IMR-90 (cell line): ENCODE results near the gene IFNAR2. TPM values are rescaled to one million over a fixed set of nuclear protein-coding genes. Genes with fewer than 3 reads are reported as not detected.

Experiments used
- ATAC-seq: fragments of 200-7000 bp; cut with Tn5 transposase; 2 replicates; pipeline ENCODE4 v1.9.1; 2020; ENCODE audit warnings: low read depth, mild to moderate bottlenecking, moderate library complexity
- BruUV-seq: library from RNA; stranded (reverse); fragments of 400-500 nt; replicated peaks from 2 replicates; lab custom pipeline; 2021; lab: Mats Ljungman, UMichigan
- CTCF ChIA-PET: fragments of 300-600 bp; formaldehyde crosslinking; extraction: SDS; loops from one replicate; lab custom pipeline; 2021; ENCODE audit warnings: antibody characterized with exemption; lab: Yijun Ruan, JAX
- POLR2A ChIA-PET: fragments of 300-600 bp; sonication (Branson Sonifier 250); formaldehyde crosslinking; loops from one replicate; lab custom pipeline; 2022; ENCODE audit warnings: antibody characterized with exemption; ENCODE audit not compliant: unreplicated experiment; lab: Charles Lee
- DNase-seq: peaks from one replicate; pipeline ENCODE4 v3.0.0; 2013
- H2AFZ ChIP-seq: replicated peaks from 2 replicates; pipeline ENCODE3; 2013; ENCODE audit warnings: low read length, mild to moderate bottlenecking; ENCODE audit not compliant: poor library complexity
- H2AK5ac ChIP-seq: 2 replicates; pipeline ENCODE4 v1.6.1; 2013; ENCODE audit warnings: low read depth, low read length, inconsistent platforms
- H2AK9ac ChIP-seq: replicated peaks from 2 replicates; pipeline ENCODE3; 2013; ENCODE audit warnings: mild to moderate bottlenecking, low read depth, low read length, moderate library complexity; ENCODE audit not compliant: poor library complexity
- H2BK120ac ChIP-seq: 2 replicates; pipeline ENCODE4 v1.6.1; 2013; ENCODE audit warnings: low read depth, low read length, inconsistent platforms
- H2BK15ac ChIP-seq: 3 replicates; pipeline ENCODE4 v1.6.1; 2013; ENCODE audit warnings: low read depth, low read length, inconsistent platforms
- H2BK20ac ChIP-seq: 2 replicates; pipeline ENCODE4 v1.6.1; 2013; ENCODE audit warnings: low read depth, mild to moderate bottlenecking, inconsistent platforms, low read length, moderate library complexity
- H2BK5ac ChIP-seq: 2 replicates; pipeline ENCODE4 v1.6.1; 2013; ENCODE audit warnings: mild to moderate bottlenecking, low read depth, low read length, inconsistent platforms; ENCODE audit not compliant: poor library complexity, severe bottlenecking
- H3K14ac ChIP-seq: replicated peaks from 2 replicates; pipeline ENCODE4 v1.6.1; 2013; ENCODE audit warnings: low read depth, low read length, inconsistent platforms
- H3K18ac ChIP-seq: 2 replicates; pipeline ENCODE4 v1.6.1; 2013; ENCODE audit warnings: low read depth, low read length, control low read depth
- H3K23ac ChIP-seq: 2 replicates; pipeline ENCODE4 v1.6.1; 2013; ENCODE audit warnings: low read depth, low read length, inconsistent platforms
- H3K27ac ChIP-seq: 2 replicates; pipeline ENCODE4 v1.5.1; 2013; ENCODE audit warnings: mild to moderate bottlenecking, control low read depth, low read length; ENCODE audit not compliant: insufficient read depth
- H3K27me3 ChIP-seq: 2 replicates; pipeline ENCODE4 v1.6.1; 2013; ENCODE audit warnings: low read length; ENCODE audit not compliant: control insufficient read depth, insufficient read depth
- H3K36me3 ChIP-seq: 2 replicates; pipeline ENCODE4 v1.6.1; 2013; ENCODE audit warnings: low read length, mixed read lengths; ENCODE audit not compliant: control insufficient read depth, insufficient read depth
- H3K4ac ChIP-seq: 2 replicates; pipeline ENCODE4 v1.6.1; 2013; ENCODE audit warnings: low read depth, low read length, inconsistent platforms
- H3K4me1 ChIP-seq: 2 replicates; pipeline ENCODE4 v1.6.1; 2013; ENCODE audit warnings: low read length, mixed read lengths; ENCODE audit not compliant: control insufficient read depth, insufficient read depth
- H3K4me2 ChIP-seq: 2 replicates; pipeline ENCODE4 v1.6.1; 2013; ENCODE audit warnings: low read depth, mild to moderate bottlenecking, control low read depth, low read length, moderate library complexity
- H3K4me3 ChIP-seq: 2 replicates; pipeline ENCODE4 v1.5.1; 2013; ENCODE audit warnings: low read depth, mild to moderate bottlenecking, control low read depth, low read length, moderate library complexity; ENCODE audit not compliant: insufficient read depth
- H3K56ac ChIP-seq: 2 replicates; pipeline ENCODE4 v1.6.1; 2013; ENCODE audit warnings: low read length, inconsistent platforms; ENCODE audit not compliant: insufficient read depth; ENCODE audit errors: extremely low read depth
- H3K79me1 ChIP-seq, 2 experiments: 2 replicates each; pipeline ENCODE4 v1.6.1; 2013; ENCODE audit warnings: low read length in 2 of 2, inconsistent platforms in 1 of 2, low read depth in 1 of 2
- H3K9ac ChIP-seq: 2 replicates; pipeline ENCODE4 v1.6.1; 2013; ENCODE audit warnings: low read depth, low read length, control low read depth
- H3K9me1 ChIP-seq: 2 replicates; pipeline ENCODE4 v1.6.1; 2013; ENCODE audit warnings: low read length, inconsistent platforms; ENCODE audit not compliant: insufficient read depth
- H3K9me3 ChIP-seq: 2 replicates; pipeline ENCODE4 v1.6.1; 2013; ENCODE audit warnings: low read length; ENCODE audit not compliant: control insufficient read depth, insufficient read depth
- H4K20me1 ChIP-seq: 2 replicates; pipeline ENCODE4 v1.6.1; 2013; ENCODE audit warnings: low read length, inconsistent platforms; ENCODE audit not compliant: insufficient read depth
- H4K5ac ChIP-seq: 2 replicates; pipeline ENCODE4 v1.6.1; 2013; ENCODE audit warnings: mild to moderate bottlenecking, low read depth, low read length, control low read depth
- H4K8ac ChIP-seq, 2 experiments: 2 replicates each; pipeline ENCODE4 v1.6.1; 2013; ENCODE audit warnings: low read depth in 2 of 2, low read length in 2 of 2, control low read depth in 1 of 2, inconsistent platforms in 1 of 2
- H4K91ac ChIP-seq: 2 replicates; pipeline ENCODE4 v1.6.1; 2013; ENCODE audit warnings: low read depth, low read length, inconsistent platforms; ENCODE audit not compliant: insufficient read depth
- BHLHE40 ChIP-seq: fragments of 150-350 bp; IDR thresholded peaks from 2 replicates; pipeline ENCODE4 v1.6.1; 2016; ENCODE audit warnings: mild to moderate bottlenecking, low read depth, low read length
- MXI1 ChIP-seq: IDR thresholded peaks from 2 replicates; pipeline ENCODE4 v1.6.1; 2012; ENCODE audit warnings: low read depth, mild to moderate bottlenecking, low read length, moderate library complexity, borderline replicate concordance
- WGBS, 2 experiments: methylation state at CpG; one replicate each; pipeline versions ENCODE4 v1.1.5 to v1.1.7; 2013; ENCODE audit warnings: missing lambda C conversion rate in 2 of 2; ENCODE audit not compliant: insufficient read length in 1 of 2; ENCODE audit errors: extremely low coverage in 2 of 2; 5-methylcytosine and 5-hydroxymethylcytosine counted together
- dilution Hi-C: fragments of 300-500 bp; cut with HindIII; formaldehyde crosslinking; loops from one replicate; pipeline ENCODE4 v1.14.3; 2018; ENCODE audit warnings: low sequenced_read_pairs; ENCODE audit not compliant: unreplicated experiment
- in situ Hi-C: fragments of 300-500 bp; cut with MboI; formaldehyde crosslinking; loops from 3 replicates; pipeline ENCODE4 v1.14.3; 2019; ENCODE audit warnings: low sequenced_read_pairs, inconsistent platforms, mixed read lengths
- intact Hi-C: fragments of 100-400 bp; cut with micrococcal nuclease; formaldehyde crosslinking; loops from 2 replicates; pipeline ENCODE4 v1.10.0; 2022
- polyA plus RNA-seq, 3 experiments: library from polyadenylated mRNA; depleted of rRNA; stranded (reverse); fragments of >200 nt; gene quantifications; 2 replicates each; pipeline ENCODE4 v1.2.3, GENCODE V29; 2012; ENCODE audit warnings: low replicate concordance in 1 of 3
- total RNA-seq: library from RNA; depleted of rRNA; stranded (reverse); fragments of >200 nt; gene quantifications from 2 replicates; pipeline ENCODE4 v1.2.3, GENCODE V29; 2012

IFNAR2 gene
- total and polyA plus RNA-seq, 2 of the 4 experiments (the other 2 are of a cell fraction) = 6.3 to 13.9 TPM

GRCh38 chr21:33219300-33219699, 10.4 kb upstream of the IFNAR2 start:
- H3K9me1 ChIP-seq = no peaks in the 10 kb centered on the region
- TF ChIP-seq MXI1 = no peak
- TF ChIP-seq BHLHE40 = no peak
- in situ Hi-C loops (no loop called here), dilution Hi-C loops (no loop called here), intact Hi-C loops (no loop called here)
- peaks cover 8% of the 10 kb centered on the region for H3K27me3 ChIP-seq
- H3K14ac ChIP-seq = no peak overlapping the region
- BruUV-seq = no TSS peak
- H3K23ac ChIP-seq = no peak overlapping the region
- H3K9ac ChIP-seq = no peak overlapping the region
- no peak overlapping the region for H4K91ac ChIP-seq
- no peak overlapping the region for H3K56ac ChIP-seq
- H3K4me2 ChIP-seq = no peak overlapping the region
- H3K79me1 ChIP-seq = no peaks in the 10 kb centered on the region
- no peak overlapping the region for H3K4me3 ChIP-seq
- H2BK120ac ChIP-seq = no peak overlapping the region
- no peaks in the 10 kb centered on the region for H4K20me1 ChIP-seq
- no peak overlapping the region for H2AK9ac ChIP-seq
- no peak overlapping the region for H4K8ac ChIP-seq
- H3K27ac ChIP-seq = no peak overlapping the region
- H2BK15ac ChIP-seq = no peak overlapping the region
- DNase-seq = no peak
- no peaks in the 10 kb centered on the region for H3K36me3 ChIP-seq
- WGBS, 2 experiments = 80% methylated on average over 1 of the region's 3 CpGs; no CpG with 5 or more reads in 1 of the 2 experiments
- no peak overlapping the region for H3K18ac ChIP-seq
- H4K5ac ChIP-seq = no peak overlapping the region
- H3K9me3 ChIP-seq = 0 out of 2 replicates have a peak, but pooled peaks cover 2% of the 10 kb centered on the region
- ATAC-seq = no peak
- H2BK20ac ChIP-seq = no peak overlapping the region
- no peak overlapping the region for H2AFZ ChIP-seq
- ChIA-PET CTCF (no interaction called here), POLR2A (no interaction called here)
- no peak overlapping the region for H2BK5ac ChIP-seq
- H3K4ac ChIP-seq = no peak overlapping the region
- H2AK5ac ChIP-seq = no peak overlapping the region
- no peaks in the 10 kb centered on the region for H3K4me1 ChIP-seq
